ENCODE results near the gene DLG2. TPM values are rescaled to one million over a fixed set of nuclear protein-coding genes. Genes with fewer than 3 reads are reported as not detected.

Gene DLG2
- total and polyA plus RNA-seq, 2 of the 8 experiments (the other 6 are each of a cell fraction or from before 2014, with no cell fraction given) = 1.7 to 14.3 TPM

- 100% methylated on average over 1 of the region's 1 CpG; no CpG with 5 or more reads in 1 of the 2 experiments for WGBS, 2 experiments (ENCODE audit: extremely low coverage in 1 of 2, insufficient coverage in 1 of 2, insufficient read length in 1 of 2, insufficient replicate concordance in 2 of 2, low coverage in 1 of 2, low lambda C conversion rate in 2 of 2, missing lambda C conversion rate in 1 of 2)
- H2BK120ac ChIP-seq (replicated peaks; ENCODE audit: low read depth, low read length) = no peak overlapping the region
- FAIRE-seq (no peak), DNase-seq (ENCODE audit: low read depth in 1 of 2, low spot score in 2 of 2) (no peak)
- no peaks in the 10 kb centered on the region for H3K9me3 ChIP-seq (ENCODE audit: insufficient read depth in 2 of 2, low read depth in 1 of 2, low read length in 1 of 2)
- H3K4me2 ChIP-seq (ENCODE audit: insufficient read depth in 1 of 2, low read depth in 2 of 2, low read length in 2 of 2) = no peak overlapping the region
- no peak overlapping the region for H4K5ac ChIP-seq (ENCODE audit: insufficient read length, low read depth, low read length)
- H2AK5ac ChIP-seq (ENCODE audit: low read depth, low read length) = no peak overlapping the region
- H3K36me3 ChIP-seq (ENCODE audit: control insufficient read depth in 2 of 4, insufficient read depth in 4 of 4, low read length in 3 of 4) = no peaks in the 10 kb centered on the region
- no peak overlapping the region for H3K18ac ChIP-seq (ENCODE audit: extremely low read depth, low read length)
- no peak overlapping the region for H2BK5ac ChIP-seq (ENCODE audit: low read depth, low read length)
- no peak overlapping the region for H3K27ac ChIP-seq (ENCODE audit: low read depth, low read length)
- H4K20me1 ChIP-seq (replicated peaks in 1 of 2; ENCODE audit: control insufficient read depth in 1 of 2, insufficient read depth in 2 of 2, low read length in 2 of 2) = no peaks in the 10 kb centered on the region
- H3K4ac ChIP-seq (replicated peaks; ENCODE audit: insufficient read length, low read depth, low read length) = no peak overlapping the region
- H2BK20ac ChIP-seq (ENCODE audit: low read length) = no peak overlapping the region
- ChIA-PET CTCF (ENCODE audit: partially characterized antibody) (interaction anchor here (1.0 kb wide), 1 partner anchor 25 kb away, joined by 3 read pairs; no protein-coding TSS in a partner anchor), POLR2A (ENCODE audit: partially characterized antibody) (no interaction called here)
- no peak overlapping the region for H3K23ac ChIP-seq (ENCODE audit: insufficient read length)
- no peak overlapping the region for H4K8ac ChIP-seq (ENCODE audit: extremely low read depth, insufficient read depth, low read length)
- H3K79me2 ChIP-seq (ENCODE audit: control insufficient read depth in 1 of 2, insufficient read depth in 2 of 2, low read length in 2 of 2) = no peaks in the 10 kb centered on the region
- no peaks in the 10 kb centered on the region for H3K4me1 ChIP-seq (replicated peaks in 1 of 4; ENCODE audit: control insufficient read depth in 3 of 4, insufficient read depth in 4 of 4, low read length in 3 of 4)
- H3K79me1 ChIP-seq (ENCODE audit: low read depth, low read length) = no peaks in the 10 kb centered on the region
- no peaks in the 10 kb centered on the region for H3K23me2 ChIP-seq (ENCODE audit: low read depth, low read length)
- no peak overlapping the region for H3K4me3 ChIP-seq (ENCODE audit: extremely low read depth in 1 of 4, insufficient read depth in 2 of 4, low read depth in 3 of 4, low read length in 4 of 4)
- no peak overlapping the region for H4K91ac ChIP-seq (replicated peaks; ENCODE audit: insufficient read length, low read length)
- H3K56ac ChIP-seq (replicated peaks; ENCODE audit: insufficient read length, low read depth, low read length) = no peak overlapping the region
- H3K27me3 ChIP-seq (replicated peaks in 1 of 4; ENCODE audit: control insufficient read depth in 3 of 4, extremely low read depth in 1 of 4, insufficient read depth in 3 of 4, low read length in 3 of 4) = no peaks in the 10 kb centered on the region
- H2BK15ac ChIP-seq (ENCODE audit: low read length) = no peak overlapping the region
- H3K9ac ChIP-seq (replicated peaks in 1 of 4; ENCODE audit: extremely low read depth in 1 of 4, low read depth in 3 of 4, low read length in 3 of 4) = no peak overlapping the region
- H3K14ac ChIP-seq (ENCODE audit: insufficient read length) = no peak overlapping the region
- no peak overlapping the region for H2BK12ac ChIP-seq (ENCODE audit: low read depth, low read length)
- H2AFZ ChIP-seq (ENCODE audit: low read length) = no peak overlapping the region; the same call in 1 of the 2 replicates
- TF ChIP-seq SIX5 (IDR thresholded peaks at IDR 0.05; ENCODE audit: low read depth, low read length) = no peak
- no peak for TF ChIP-seq CTCF (IDR thresholded peaks at IDR 0.05; ENCODE audit: control extremely low read depth in 1 of 3, insufficient read depth in 1 of 3, low read depth in 1 of 3, low read length in 3 of 3)
- no peak for TF ChIP-seq SIRT6 (IDR thresholded peaks at IDR 0.05; ENCODE audit: low read length)
- TF ChIP-seq, protein P1, sequence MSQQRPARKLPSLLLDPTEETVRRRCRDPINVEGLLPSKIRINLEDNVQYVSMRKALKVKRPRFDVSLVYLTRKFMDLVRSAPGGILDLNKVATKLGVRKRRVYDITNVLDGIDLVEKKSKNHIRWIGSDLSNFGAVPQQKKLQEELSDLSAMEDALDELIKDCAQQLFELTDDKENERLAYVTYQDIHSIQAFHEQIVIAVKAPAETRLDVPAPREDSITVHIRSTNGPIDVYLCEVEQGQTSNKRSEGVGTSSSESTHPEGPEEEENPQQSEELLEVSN (IDR thresholded peaks at IDR 0.05) = no peak
- no peak for TF ChIP-seq RNF2 (IDR thresholded peaks at IDR 0.05; ENCODE audit: borderline replicate concordance, low read depth, low read length, missing control alignments, poor library complexity, severe bottlenecking)
These were observed 773.2 kb downstream of the DLG2 start for GRCh38 chr11:84853841-84854497.
